GM12873 (cell line): ENCODE measurements around the gene HMOX2.

ENCODE experiments used
- CTCF ChIP-seq: IDR thresholded peaks from 2 replicates; pipeline ENCODE4 v1.5.1; 2012; ENCODE audit warnings: low read depth, mild to moderate bottlenecking, moderate library complexity, low read length, control low read depth; ENCODE audit not compliant: insufficient read depth; ENCODE audit errors: missing control alignments

Gene HMOX2

GRCh38 chr16:4525634-4526277, 49.6 kb downstream of the HMOX2 start:
- no peak for TF ChIP-seq CTCF

- TF ChIP-seq CTCF = peak; percentile 34
Observed at GRCh38 chr16:4529085-4530060, 53.2 kb downstream of the HMOX2 start.

- TF ChIP-seq CTCF = no peak
Observed at GRCh38 chr16:4531811-4532210, 55.6 kb downstream of the HMOX2 start.

- TF ChIP-seq CTCF = no peak
Observed at GRCh38 chr16:4532238-4532637, 56.0 kb downstream of the HMOX2 start.

GRCh38 chr16:4533490-4533889, 57.3 kb downstream of the HMOX2 start:
- TF ChIP-seq CTCF = no peak

GRCh38 chr16:4534151-4534790, 58.1 kb downstream of the HMOX2 start:
- TF ChIP-seq CTCF = no peak

- TF ChIP-seq CTCF = no peak
Observed at GRCh38 chr16:4535627-4536108, 59.5 kb downstream of the HMOX2 start.
